ENCODE measurements around the gene FRYL.

FRYL gene

DNA sequence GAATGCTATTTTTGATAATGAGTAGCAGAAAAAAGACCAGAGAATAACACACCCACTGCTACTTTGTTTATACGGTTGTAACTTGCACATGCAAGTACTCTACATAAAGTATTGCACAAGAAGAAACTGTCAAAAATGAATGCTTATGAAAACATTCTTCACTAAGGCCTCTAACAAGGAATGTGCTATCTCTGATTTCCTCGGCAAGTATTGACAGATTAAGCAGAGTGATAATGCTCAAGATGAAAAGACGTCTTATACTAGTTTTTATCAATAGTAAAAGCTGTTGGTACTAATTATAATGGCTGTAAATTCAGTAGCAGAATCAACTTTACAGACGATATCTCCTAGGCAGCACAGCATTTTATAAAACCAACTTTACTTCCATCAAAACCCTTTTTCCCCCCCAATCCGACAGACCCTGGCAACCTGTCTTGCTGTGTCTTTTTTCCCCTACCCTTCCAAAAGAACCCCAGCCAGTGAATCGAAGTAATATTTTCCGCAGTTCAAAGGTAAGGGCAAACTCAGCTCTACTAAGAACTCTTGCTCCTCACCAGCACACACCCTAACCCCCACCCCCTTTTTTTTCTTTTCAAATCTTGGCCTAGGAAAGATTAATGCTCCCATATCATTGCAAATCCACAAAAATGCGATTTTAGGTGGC, 1.5 kb downstream of the FRYL start:
- TF ChIP-seq, protein P1, sequence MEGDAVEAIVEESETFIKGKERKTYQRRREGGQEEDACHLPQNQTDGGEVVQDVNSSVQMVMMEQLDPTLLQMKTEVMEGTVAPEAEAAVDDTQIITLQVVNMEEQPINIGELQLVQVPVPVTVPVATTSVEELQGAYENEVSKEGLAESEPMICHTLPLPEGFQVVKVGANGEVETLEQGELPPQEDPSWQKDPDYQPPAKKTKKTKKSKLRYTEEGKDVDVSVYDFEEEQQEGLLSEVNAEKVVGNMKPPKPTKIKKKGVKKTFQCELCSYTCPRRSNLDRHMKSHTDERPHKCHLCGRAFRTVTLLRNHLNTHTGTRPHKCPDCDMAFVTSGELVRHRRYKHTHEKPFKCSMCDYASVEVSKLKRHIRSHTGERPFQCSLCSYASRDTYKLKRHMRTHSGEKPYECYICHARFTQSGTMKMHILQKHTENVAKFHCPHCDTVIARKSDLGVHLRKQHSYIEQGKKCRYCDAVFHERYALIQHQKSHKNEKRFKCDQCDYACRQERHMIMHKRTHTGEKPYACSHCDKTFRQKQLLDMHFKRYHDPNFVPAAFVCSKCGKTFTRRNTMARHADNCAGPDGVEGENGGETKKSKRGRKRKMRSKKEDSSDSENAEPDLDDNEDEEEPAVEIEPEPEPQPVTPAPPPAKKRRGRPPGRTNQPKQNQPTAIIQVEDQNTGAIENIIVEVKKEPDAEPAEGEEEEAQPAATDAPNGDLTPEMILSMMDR (IDR thresholded peaks at IDR 0.05; ENCODE audit: low read depth, low read length, missing control alignments): no peak
- in situ Hi-C loops (cut with HindIII; ENCODE audit: low sequenced_read_pairs): no loop called here
- peak overlapping the region; percentile 83 for H3K4me3 ChIP-seq (ENCODE audit: low read depth, low read length)
- DNase-seq (ENCODE audit: low read depth): no peak

DNA sequence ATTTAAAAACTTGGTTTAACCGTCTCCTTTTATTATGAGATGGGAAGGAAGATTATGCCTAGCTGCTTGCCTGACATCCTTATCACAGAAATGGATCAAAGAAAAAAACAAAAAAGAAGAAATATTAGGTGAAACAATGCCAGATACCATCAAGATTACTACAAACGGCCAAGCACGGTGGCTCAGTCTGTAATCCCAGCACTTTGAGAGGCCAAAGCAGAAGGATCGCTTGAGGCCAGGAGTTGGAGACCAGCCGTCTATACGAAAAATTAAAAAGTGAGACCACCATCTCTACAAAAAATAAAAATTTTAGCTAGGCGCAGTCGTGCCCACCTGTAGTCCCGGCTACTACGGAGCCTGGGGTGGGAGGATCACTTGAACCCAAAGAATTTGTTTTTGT, 2.3 kb downstream of the FRYL start:
- no peak for DNase-seq (ENCODE audit: low read depth)
- TF ChIP-seq, protein P1 (IDR thresholded peaks at IDR 0.05; ENCODE audit: low read depth, low read length, missing control alignments): no peak
- peak overlapping the region; percentile 83 for H3K4me3 ChIP-seq (ENCODE audit: low read depth, low read length)
- in situ Hi-C loops (cut with HindIII; ENCODE audit: low sequenced_read_pairs): no loop called here

DNA sequence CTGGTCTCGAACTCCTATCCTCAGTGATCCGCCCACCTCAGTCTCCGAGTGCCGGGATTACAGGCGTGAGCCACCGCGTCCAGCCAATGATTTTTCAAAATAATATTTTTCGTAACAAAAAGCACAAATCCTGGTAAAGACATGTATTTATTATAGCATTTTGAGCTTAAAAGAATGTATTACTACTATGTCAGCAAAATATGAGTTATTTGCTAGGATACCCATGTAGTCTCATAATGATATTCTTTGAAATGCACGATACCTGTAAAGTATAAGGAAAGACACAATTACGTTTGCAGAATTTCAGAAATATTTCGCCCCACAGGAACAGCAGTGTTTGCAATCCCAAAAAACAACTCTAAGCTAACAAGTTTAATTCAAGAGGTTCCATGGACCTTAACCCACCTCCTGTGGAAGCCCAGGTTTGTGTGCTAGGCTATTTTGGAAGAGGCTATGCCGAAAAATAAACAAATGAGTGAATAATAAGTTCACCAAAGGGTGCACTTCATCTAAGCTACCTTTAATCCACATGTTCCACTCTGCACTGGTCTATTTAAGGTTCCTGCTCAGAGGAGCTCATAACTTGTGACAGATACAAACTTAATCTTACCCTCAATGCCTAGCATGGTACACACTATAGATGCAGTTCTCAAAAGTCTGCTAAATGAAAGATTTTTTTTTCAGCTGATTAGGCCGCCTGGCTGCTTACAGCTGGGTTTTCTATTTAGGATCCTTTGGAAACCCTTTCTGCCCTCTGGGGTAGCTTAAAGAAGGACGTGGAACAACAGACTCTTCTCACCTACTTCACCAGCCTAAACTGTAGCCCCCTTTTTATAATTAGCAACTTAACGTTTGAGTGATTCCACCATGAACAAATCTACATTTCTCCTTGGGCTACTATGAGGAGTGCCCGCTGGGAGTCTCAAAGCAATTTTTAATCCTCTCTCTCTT, 5.0 kb downstream of the FRYL start:
- DNase-seq (ENCODE audit: low read depth): no peak
- TF ChIP-seq, protein P1 (IDR thresholded peaks at IDR 0.05; ENCODE audit: low read depth, low read length, missing control alignments): no peak
- in situ Hi-C loops (cut with HindIII; ENCODE audit: low sequenced_read_pairs): no loop called here
- no peak overlapping the region for H3K4me3 ChIP-seq (ENCODE audit: low read depth, low read length)

DNA sequence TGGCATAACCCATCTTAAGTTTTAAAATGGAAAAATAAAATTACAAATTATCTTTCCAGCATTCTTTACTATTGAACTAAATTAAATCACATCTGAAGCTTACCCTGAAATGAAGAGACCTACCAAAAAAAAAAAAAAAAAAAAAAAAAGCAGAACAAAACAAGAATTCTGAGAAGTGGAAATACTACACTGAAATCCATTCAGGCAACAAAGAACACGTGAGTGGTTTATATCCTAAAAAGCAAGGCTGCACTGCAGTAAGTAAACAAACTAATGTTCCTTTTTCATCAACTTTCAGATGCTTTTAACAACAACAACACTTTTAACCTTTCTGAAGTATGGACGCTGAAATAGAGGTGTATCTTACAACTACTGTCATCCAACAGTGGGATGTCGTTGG, 7.5 kb downstream of the FRYL start:
- in situ Hi-C loops (cut with HindIII; ENCODE audit: low sequenced_read_pairs): no loop called here
- H3K4me3 ChIP-seq (ENCODE audit: low read depth, low read length): no peak overlapping the region
- TF ChIP-seq, protein P1 (IDR thresholded peaks at IDR 0.05; ENCODE audit: low read depth, low read length, missing control alignments): no peak
- DNase-seq (ENCODE audit: low read depth): no peak

DNA sequence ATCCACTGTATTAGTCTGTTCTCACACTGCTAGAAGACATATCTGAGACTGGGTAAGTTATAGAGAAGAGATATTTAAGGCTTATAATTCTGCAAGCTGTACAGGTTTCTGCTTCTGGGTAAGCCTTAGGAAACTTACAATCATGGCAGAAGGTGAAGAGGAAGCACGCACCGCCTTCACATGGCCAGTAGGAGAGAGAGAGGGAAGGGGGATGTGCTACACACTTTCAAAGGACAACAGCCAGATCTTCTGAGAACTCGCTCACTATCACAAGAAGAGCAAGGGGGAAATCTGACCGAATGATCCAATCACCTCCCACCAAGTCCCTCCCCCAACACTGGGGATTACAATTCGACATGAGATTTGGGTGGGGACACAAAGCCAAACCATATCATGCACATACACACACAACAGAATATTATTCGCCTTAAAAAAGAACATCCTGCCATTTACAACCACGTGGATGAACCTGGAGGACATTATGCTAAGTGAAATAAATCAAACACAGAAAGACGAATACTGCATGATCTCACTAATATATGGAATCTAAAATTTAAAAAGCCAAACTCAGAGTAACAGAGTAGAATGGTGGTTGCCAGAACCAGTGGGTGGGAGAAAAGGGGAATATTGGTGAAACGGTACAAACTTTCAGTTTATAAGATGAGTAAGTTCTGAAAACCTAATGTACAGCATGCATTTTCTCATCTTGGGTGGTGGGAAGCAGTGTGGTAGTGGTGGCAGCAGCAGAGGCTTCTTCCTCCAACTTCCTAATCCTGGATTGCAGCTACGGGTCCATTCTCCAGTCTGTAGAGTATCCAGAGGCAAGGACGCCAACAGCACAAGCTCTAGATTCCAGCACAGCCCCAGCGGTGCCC, 12.8 kb downstream of the FRYL start:
- no peak for DNase-seq (ENCODE audit: low read depth)
- in situ Hi-C loops (cut with HindIII; ENCODE audit: low sequenced_read_pairs): no loop called here
- TF ChIP-seq, protein P1 (IDR thresholded peaks at IDR 0.05; ENCODE audit: low read depth, low read length, missing control alignments): peak; percentile 6
- no peak overlapping the region for H3K4me3 ChIP-seq (ENCODE audit: low read depth, low read length)

All from astrocyte of the cerebellum (primary cell).